Measurements from ENCODE around the gene ZCCHC8. TPM values are rescaled to one million over a fixed set of nuclear protein-coding genes. Genes with fewer than 3 reads are reported as not detected.
"Not testable (repeated sequence)": the region's sequence is repeated elsewhere in the genome, so short reads cannot be mapped to it uniquely, and the experiment has no call there.

The ZCCHC8 gene
- total RNA-seq, 1 donor from 2014 or later: 19.0 TPM

GRCh38 chr12:122508163-122508562 is 7.4 kb upstream of the ZCCHC8 start:
- DNase-seq (ENCODE audit: low spot score): no peak

GRCh38 chr12:122506393-122506938 is 5.7 kb upstream of the ZCCHC8 start:
- DNase-seq (ENCODE audit: low spot score): no peak

GRCh38 chr12:122505419-122506051 is 4.8 kb upstream of the ZCCHC8 start:
- no peak for DNase-seq (ENCODE audit: low spot score)

- DNase-seq (ENCODE audit: low spot score): no peak
Measured at GRCh38 chr12:122503783-122504590, 3.3 kb upstream of the ZCCHC8 start.

GRCh38 chr12:122503147-122503751 is 2.5 kb upstream of the ZCCHC8 start:
- DNase-seq (ENCODE audit: low spot score): no peak

GRCh38 chr12:122501489-122501989 is 807 bp upstream of the ZCCHC8 start:
- no peak for DNase-seq (ENCODE audit: low spot score)

GRCh38 chr12:122499991-122500684 is 594 bp downstream of the ZCCHC8 start:
- peak; percentile 18 for DNase-seq (ENCODE audit: low spot score)

GRCh38 chr12:122495258-122495657 is 5.5 kb downstream of the ZCCHC8 start:
- no peak for DNase-seq (ENCODE audit: low spot score)

GRCh38 chr12:122493222-122493621 is 7.5 kb downstream of the ZCCHC8 start:
- not testable (repeated sequence) for DNase-seq (ENCODE audit: low spot score)

GRCh38 chr12:122491991-122492390 is 8.7 kb downstream of the ZCCHC8 start:
- DNase-seq (ENCODE audit: low spot score): no peak

- no peak for DNase-seq (ENCODE audit: low spot score)
Measured at GRCh38 chr12:122489038-122489437, 11.7 kb downstream of the ZCCHC8 start.

GRCh38 chr12:122487807-122488206 is 12.9 kb downstream of the ZCCHC8 start:
- not testable (repeated sequence) for DNase-seq (ENCODE audit: low spot score)

- no peak for DNase-seq (ENCODE audit: low spot score)
Measured at GRCh38 chr12:122486805-122487426, 13.8 kb downstream of the ZCCHC8 start.

- DNase-seq (ENCODE audit: low spot score): not testable (repeated sequence)
Measured at GRCh38 chr12:122486360-122486759, 14.4 kb downstream of the ZCCHC8 start.

GRCh38 chr12:122484385-122484784 is 16.3 kb downstream of the ZCCHC8 start:
- not testable (repeated sequence) for DNase-seq (ENCODE audit: low spot score)

- DNase-seq (ENCODE audit: low spot score): no peak
Measured at GRCh38 chr12:122483969-122484368, 16.8 kb downstream of the ZCCHC8 start.

- no peak for DNase-seq (ENCODE audit: low spot score)
Measured at GRCh38 chr12:122481861-122482260, 18.9 kb downstream of the ZCCHC8 start.

- DNase-seq (ENCODE audit: low spot score): no peak
Measured at GRCh38 chr12:122480753-122481152, 20.0 kb downstream of the ZCCHC8 start.

- no peak for DNase-seq (ENCODE audit: low spot score)
Measured at GRCh38 chr12:122474324-122474716, 26.4 kb downstream of the ZCCHC8 start.

GRCh38 chr12:122473543-122474323 is 27.0 kb downstream of the ZCCHC8 start:
- no peak for DNase-seq (ENCODE audit: low spot score)

All from mucosa of gallbladder (tissue), 1 donor.